Breast epithelium (tissue), 4 donors: Measurements from ENCODE around the gene ZG16B. TPM values are rescaled to one million over a fixed set of nuclear protein-coding genes. Genes with fewer than 3 reads are reported as not detected.

Experiments used
- DNase-seq, 2 donors: peaks; one replicate each; pipeline ENCODE4 v3.0.0-alpha.2; 2019; ENCODE audit warnings: low spot score in 2 of 2
- H3K27ac ChIP-seq, 2 donors: fragments of 200-600 bp; sonication (generic) in 1 of 2; one replicate each; pipeline ENCODE4 v1.5.1; 2016 to 2019; ENCODE audit warnings: mild to moderate bottlenecking in 1 of 2
- H3K27me3 ChIP-seq, 2 donors: fragments of 200-600 bp; sonication (generic) in 1 of 2; one replicate each; pipeline versions ENCODE4 v1.5.1 to v1.6.0; 2017 to 2019; ENCODE audit warnings: control low read depth in 1 of 2, mild to moderate bottlenecking in 1 of 2
- H3K36me3 ChIP-seq: fragments of 200-600 bp; one replicate; pipeline ENCODE4 v1.5.1; 2019
- H3K4me1 ChIP-seq, 2 donors: fragments of 200-600 bp; sonication (generic); one replicate each; pipeline ENCODE4 v1.5.1; 2016 to 2019; ENCODE audit warnings: control low read depth in 1 of 2
- H3K4me3 ChIP-seq, 3 donors: fragments of 200-600 bp; sonication (generic); 1 replicate in 2 of 3; 2 replicates in 1 of 3; pipeline ENCODE4 v1.5.1; 2016 to 2019; ENCODE audit warnings: mild to moderate bottlenecking in 3 of 3, moderate library complexity in 2 of 3
- H3K9me3 ChIP-seq, 2 donors: fragments of 200-600 bp; sonication (generic) in 1 of 2; one replicate each; pipeline ENCODE4 v1.5.1; 2016 to 2019; ENCODE audit warnings: control low read depth in 1 of 2
- CTCF ChIP-seq, 3 donors: fragments of 450-650 bp; IDR thresholded peaks; one replicate each; pipeline ENCODE4 v1.5.1; 2016 to 2017; ENCODE audit warnings: antibody characterized with exemption in 3 of 3, mild to moderate bottlenecking in 3 of 3, moderate library complexity in 3 of 3
- POLR2A ChIP-seq: fragments of 450-650 bp; IDR thresholded peaks from one replicate; pipeline ENCODE4 v1.6.1; 2016; ENCODE audit warnings: antibody characterized with exemption, mild to moderate bottlenecking, moderate library complexity
- POLR2AphosphoS5 ChIP-seq, 3 donors: sonication (generic); formaldehyde crosslinking; IDR thresholded peaks; one replicate each; pipeline ENCODE4 v1.6.1; 2017; ENCODE audit warnings: antibody characterized with exemption in 3 of 3
- intact Hi-C: fragments of 100-400 bp; cut with DNase I; formaldehyde crosslinking; loops from one replicate; pipeline ENCODE4 v1.15.1; 2023; ENCODE audit warnings: low total_unique reads
- total RNA-seq, 3 donors: library from RNA; depleted of rRNA; stranded (reverse); fragments of >200 nt; gene quantifications; one replicate each; pipeline ENCODE4 v1.1.0, GENCODE V29; 2016

The ZG16B gene
- total RNA-seq, 3 donors from 2014 or later, result 24.6 to 46.5 TPM; not detected in 1

DNA sequence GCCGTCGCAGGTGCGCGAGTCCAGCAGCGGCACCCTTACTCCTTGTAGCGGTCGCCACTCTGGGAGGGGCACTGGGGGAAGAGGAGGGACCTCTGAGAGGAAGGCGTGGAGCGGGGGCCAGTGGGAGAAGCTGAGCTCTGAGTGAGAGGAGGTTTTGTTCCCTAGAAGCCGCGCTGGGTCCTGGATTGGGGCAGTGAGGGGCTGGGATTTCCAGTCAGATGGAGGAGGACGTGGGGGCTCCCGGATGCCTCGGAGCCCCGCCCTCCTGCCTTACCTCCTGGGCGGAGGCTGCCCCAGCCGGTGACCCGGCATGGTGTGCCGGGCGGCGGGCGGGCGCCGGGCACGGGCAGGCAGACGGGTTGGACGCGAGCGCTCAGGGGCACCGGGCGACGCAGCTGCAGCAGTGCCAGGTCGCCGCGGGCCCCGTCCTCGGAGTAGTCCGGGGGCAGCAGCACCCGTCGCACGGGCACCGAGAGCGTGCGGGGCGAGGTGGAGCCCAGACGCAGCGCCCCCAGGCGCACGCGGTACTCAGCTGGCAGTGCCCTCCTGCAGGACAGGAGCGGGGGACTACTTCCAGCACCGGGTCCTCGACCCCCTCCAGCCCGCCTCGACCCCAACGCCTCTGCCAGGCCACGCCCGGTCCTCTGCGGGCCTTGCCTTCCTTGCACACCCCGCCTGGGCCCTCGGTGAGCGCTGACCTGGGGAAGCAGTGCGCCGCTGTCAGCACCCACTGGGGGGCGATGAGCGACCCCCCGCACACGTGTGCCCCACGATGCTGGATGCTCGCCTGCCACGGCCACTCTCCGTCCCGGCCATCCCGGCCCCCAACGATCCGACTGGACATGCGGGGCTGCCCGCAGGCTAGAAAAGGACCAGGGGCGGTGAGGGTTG lies 44.8 kb upstream of the ZG16B start:
- TF ChIP-seq POLR2AphosphoS5 (IDR thresholded peaks at IDR 0.05) (no peak), POLR2A (no peak), CTCF (IDR thresholded peaks at IDR 0.05) (no peak)
- Histone ChIP-seq H3K36me3 (no peaks in the 10 kb centered on the region), H3K27me3 (peaks cover 2 to 29% of the 10 kb centered on the region in 2 donors), H3K9me3 (no peaks in the 10 kb centered on the region), H3K4me1 (peaks cover 0 to 6% of the 10 kb centered on the region in 2 donors), H3K27ac (no peak overlapping the region), H3K4me3 (peak overlapping the region in 2 of 3 donors; percentile 50 to 73)
- peak in 1 of 2 donors; percentile 50 for DNase-seq
- intact Hi-C loops, result no loop called here

DNA sequence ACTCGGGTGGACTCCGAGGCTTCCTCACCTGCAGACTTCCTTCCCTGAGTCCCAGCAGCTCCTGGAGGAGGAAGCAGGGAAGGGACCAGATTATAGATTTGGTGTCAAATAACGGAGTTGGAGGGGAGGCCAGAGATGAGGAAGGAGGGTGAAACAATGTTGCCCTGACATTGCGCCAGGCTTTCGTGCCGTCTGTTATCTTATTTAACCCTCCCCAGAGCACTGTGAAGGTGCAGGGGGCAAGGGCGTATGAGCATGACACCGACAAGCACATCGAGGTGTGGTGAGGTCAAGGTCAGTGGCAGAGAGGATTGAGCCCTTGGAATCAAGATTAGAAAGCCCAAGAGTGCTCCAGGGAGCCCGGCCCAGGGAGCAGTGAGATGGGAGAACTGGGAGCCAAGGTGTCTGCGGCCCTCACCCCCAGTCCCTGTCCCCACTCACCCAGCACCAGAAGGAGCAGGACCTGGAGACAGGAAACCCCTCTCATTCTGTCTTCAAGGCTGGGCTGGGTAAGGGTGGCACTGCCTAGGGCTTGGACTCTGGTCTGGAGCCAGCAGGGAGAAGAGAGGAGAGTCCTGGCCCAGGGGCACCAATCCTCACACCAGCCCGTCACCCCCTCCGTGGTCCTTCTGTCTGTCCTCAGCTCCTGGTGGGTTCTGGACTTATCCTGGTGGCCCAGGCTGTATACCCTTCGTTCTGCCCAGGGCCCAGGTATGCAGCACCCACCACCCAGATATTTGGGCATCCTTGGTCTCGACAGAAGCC lies 43.9 kb upstream of the ZG16B start:
- DNase-seq, result no peak
- Histone ChIP-seq H3K27ac (no peak overlapping the region), H3K27me3 (peaks cover 2 to 38% of the 10 kb centered on the region in 2 donors), H3K36me3 (no peaks in the 10 kb centered on the region), H3K4me3 (no peak overlapping the region), H3K9me3 (no peaks in the 10 kb centered on the region), H3K4me1 (peaks cover 0 to 6% of the 10 kb centered on the region in 2 donors)
- TF ChIP-seq CTCF (IDR thresholded peaks at IDR 0.05) (no peak), POLR2AphosphoS5 (IDR thresholded peaks at IDR 0.05) (no peak)
- intact Hi-C loops, result no loop called here

DNA sequence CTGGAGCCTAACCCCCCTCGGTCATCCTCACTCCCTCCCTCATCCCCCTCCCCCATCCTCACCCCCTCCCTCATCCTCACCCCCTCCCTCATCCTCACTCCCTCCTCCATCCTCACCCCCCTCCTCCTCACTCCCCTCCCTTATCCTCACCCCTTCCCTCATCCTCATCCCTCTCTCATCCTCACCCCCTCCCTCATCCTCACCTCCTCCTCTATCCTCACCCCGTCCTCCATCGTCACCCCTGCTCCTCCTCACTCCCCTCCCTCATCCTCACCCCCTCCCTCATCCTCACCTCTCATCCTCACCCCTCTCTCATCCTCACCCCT lies 43.3 kb upstream of the ZG16B start:
- peaks cover 0 to 6% of the 10 kb centered on the region in 2 donors for H3K4me1 ChIP-seq
- H3K36me3 ChIP-seq, result no peaks in the 10 kb centered on the region
- TF ChIP-seq CTCF (IDR thresholded peaks at IDR 0.05) (no peak), POLR2A (no peak), POLR2AphosphoS5 (IDR thresholded peaks at IDR 0.05) (no peak)
- no peak overlapping the region for H3K4me3 ChIP-seq
- H3K27ac ChIP-seq, result no peak overlapping the region
- H3K9me3 ChIP-seq, result no peaks in the 10 kb centered on the region
- H3K27me3 ChIP-seq, result peaks cover 2 to 40% of the 10 kb centered on the region in 2 donors
- intact Hi-C loops, result no loop called here
- no peak for DNase-seq

- H3K9me3 ChIP-seq, result no peaks in the 10 kb centered on the region
- no peak within 1 kb of the TSS for H3K27ac ChIP-seq
- H3K36me3 ChIP-seq, result no peaks in the 10 kb centered on the region
- DNase-seq, result no peak
- intact Hi-C loops, result no loop called here
- no peak within 1 kb of the TSS for H3K4me3 ChIP-seq
- TF ChIP-seq POLR2A (no peak), CTCF (IDR thresholded peaks at IDR 0.05) (no peak), POLR2AphosphoS5 (IDR thresholded peaks at IDR 0.05) (no peak)
- peaks cover 2 to 40% of the 10 kb centered on the region in 2 donors for H3K27me3 ChIP-seq
- H3K4me1 ChIP-seq, result peaks cover 0 to 6% of the 10 kb centered on the region in 2 donors
These were observed 42.7 kb upstream of the ZG16B start, which contains the start of gene PRSS33 for GRCh38 chr16:2787406-2787805. TSS of gene PRSS33 (minus strand) at chr16:2787560. CDS start at chr16:2786547, 1,013 bp downstream.

GRCh38 chr16:2787961-2788360 lies 42.1 kb upstream of the ZG16B start:
- intact Hi-C loops, result loop anchor here (1.0 kb wide), 1 partner anchor 10 kb away; no protein-coding TSS in a partner anchor
- Histone ChIP-seq H3K4me1 (peaks cover 0 to 6% of the 10 kb centered on the region in 2 donors), H3K36me3 (no peaks in the 10 kb centered on the region), H3K27me3 (peaks cover 2 to 40% of the 10 kb centered on the region in 2 donors), H3K9me3 (no peaks in the 10 kb centered on the region), H3K27ac (no peak overlapping the region), H3K4me3 (no peak overlapping the region)
- DNase-seq, result no peak
- no peak for TF ChIP-seq CTCF (IDR thresholded peaks at IDR 0.05)
- TF ChIP-seq POLR2A, result no peak
- TF ChIP-seq POLR2AphosphoS5 (IDR thresholded peaks at IDR 0.05), result no peak
